Thymus (tissue), 14 donors: Measurements from ENCODE around the gene GLYR1. TPM values are rescaled to one million over a fixed set of nuclear protein-coding genes. Genes with fewer than 3 reads are reported as not detected.
"Not testable (repeated sequence)": the region's sequence is repeated elsewhere in the genome, so short reads cannot be mapped to it uniquely, and the experiment has no call there.

Experiments
- DNase-seq, 9 donors: peaks; one replicate each; pipeline ENCODE4 v3.0.0-alpha.2; 2013; ENCODE audit warnings: low spot score in 9 of 9, low read depth in 6 of 9, missing footprints in 1 of 9
- H3K27ac ChIP-seq, 2 donors: one replicate each; pipeline ENCODE4 v1.5.1; 2013; ENCODE audit warnings: control low read depth in 1 of 2, low read depth in 1 of 2, low read length in 1 of 2, mild to moderate bottlenecking in 1 of 2, moderate library complexity in 1 of 2
- H3K27me3 ChIP-seq, 2 donors: one replicate each; pipeline ENCODE4 v1.5.1; 2013; ENCODE audit warnings: low read length in 1 of 2; ENCODE audit not compliant: control insufficient read depth in 2 of 2, insufficient read depth in 1 of 2
- H3K36me3 ChIP-seq, 2 donors: one replicate each; pipeline ENCODE4 v1.5.1; 2013; ENCODE audit warnings: low read length in 1 of 2, mild to moderate bottlenecking in 1 of 2, moderate library complexity in 1 of 2; ENCODE audit not compliant: control insufficient read depth in 2 of 2, insufficient read depth in 2 of 2
- H3K4me1 ChIP-seq, 2 donors: one replicate each; pipeline ENCODE4 v1.5.1; 2013; ENCODE audit warnings: low read length in 2 of 2; ENCODE audit not compliant: control insufficient read depth in 2 of 2, insufficient read depth in 2 of 2
- H3K4me3 ChIP-seq, 2 donors: one replicate each; pipeline ENCODE4 v1.5.1; 2013; ENCODE audit warnings: low read length in 2 of 2, control low read depth in 1 of 2, mild to moderate bottlenecking in 1 of 2
- H3K9me3 ChIP-seq, 2 donors: one replicate each; pipeline ENCODE4 v1.5.1; 2013; ENCODE audit warnings: low read length in 1 of 2, mild to moderate bottlenecking in 1 of 2; ENCODE audit not compliant: control insufficient read depth in 2 of 2, insufficient read depth in 1 of 2
- WGBS: extraction: QIAGEN DNeasy Blood & Tissue Kit; methylation state at CpG from one replicate; pipeline ENCODE4 v1.1.7; 2013; 5-methylcytosine and 5-hydroxymethylcytosine counted together
- long read RNA-seq, 10 donors: transcript quantifications; one replicate each; lab custom pipeline, GENCODE V29; 2026
- polyA plus RNA-seq: library from polyadenylated mRNA; stranded (reverse); fragments of 200-250 nt; gene quantifications from one replicate; pipeline ENCODE4 v1.2.3, GENCODE V29; 2013
- total RNA-seq: library from RNA; stranded (reverse); fragments of 120-200 nt; gene quantifications from one replicate; pipeline ENCODE4 v1.2.4, GENCODE V29; 2013
- donor health status: healthy.

The GLYR1 gene
- 36.4 TPM for total RNA-seq
- polyA plus RNA-seq: 59.1 TPM
- long read RNA-seq, donor 1, partial matches to known transcripts: 0 of 1 reads
- long read RNA-seq, donor 1, other reads (novel, unspliced or antisense): 0 of 1 reads
- long read RNA-seq, donor 2: 0 reads
- long read RNA-seq, donor 3, transcript GLYR1-201 (16 exons, 3,772 nt): major isoform, 7 of 56 reads
- long read RNA-seq, donor 3, partial matches to known transcripts: 42 of 56 reads
- long read RNA-seq, donor 3, other reads (novel, unspliced or antisense): 0 of 56 reads
- long read RNA-seq, donor 4, partial matches to known transcripts: 36 of 46 reads
- long read RNA-seq, donor 4, other reads (novel, unspliced or antisense): 8 of 46 reads
- long read RNA-seq, donor 5, transcript GLYR1-201 (16 exons, 3,772 nt): major isoform, 8 of 24 reads
- long read RNA-seq, donor 5, partial matches to known transcripts: 12 of 24 reads
- long read RNA-seq, donor 5, other reads (novel, unspliced or antisense): 0 of 24 reads
- long read RNA-seq, donor 6, transcript GLYR1-201 (16 exons, 3,772 nt): major isoform, 9 of 11 reads
- long read RNA-seq, donor 6, partial matches to known transcripts: 0 of 11 reads
- long read RNA-seq, donor 6, other reads (novel, unspliced or antisense): 0 of 11 reads
- long read RNA-seq, donor 7, partial matches to known transcripts: 10 of 16 reads
- long read RNA-seq, donor 7, other reads (novel, unspliced or antisense): 0 of 16 reads
- long read RNA-seq, donor 8, partial matches to known transcripts: 0 of 4 reads
- long read RNA-seq, donor 8, other reads (novel, unspliced or antisense): 0 of 4 reads
- long read RNA-seq, donor 9, transcript GLYR1-201 (16 exons, 3,772 nt): major isoform, 6 of 41 reads
- long read RNA-seq, donor 9, partial matches to known transcripts: 33 of 41 reads
- long read RNA-seq, donor 9, other reads (novel, unspliced or antisense): 0 of 41 reads
- long read RNA-seq, donor 10, partial matches to known transcripts: 18 of 28 reads
- long read RNA-seq, donor 10, other reads (novel, unspliced or antisense): 0 of 28 reads

DNA sequence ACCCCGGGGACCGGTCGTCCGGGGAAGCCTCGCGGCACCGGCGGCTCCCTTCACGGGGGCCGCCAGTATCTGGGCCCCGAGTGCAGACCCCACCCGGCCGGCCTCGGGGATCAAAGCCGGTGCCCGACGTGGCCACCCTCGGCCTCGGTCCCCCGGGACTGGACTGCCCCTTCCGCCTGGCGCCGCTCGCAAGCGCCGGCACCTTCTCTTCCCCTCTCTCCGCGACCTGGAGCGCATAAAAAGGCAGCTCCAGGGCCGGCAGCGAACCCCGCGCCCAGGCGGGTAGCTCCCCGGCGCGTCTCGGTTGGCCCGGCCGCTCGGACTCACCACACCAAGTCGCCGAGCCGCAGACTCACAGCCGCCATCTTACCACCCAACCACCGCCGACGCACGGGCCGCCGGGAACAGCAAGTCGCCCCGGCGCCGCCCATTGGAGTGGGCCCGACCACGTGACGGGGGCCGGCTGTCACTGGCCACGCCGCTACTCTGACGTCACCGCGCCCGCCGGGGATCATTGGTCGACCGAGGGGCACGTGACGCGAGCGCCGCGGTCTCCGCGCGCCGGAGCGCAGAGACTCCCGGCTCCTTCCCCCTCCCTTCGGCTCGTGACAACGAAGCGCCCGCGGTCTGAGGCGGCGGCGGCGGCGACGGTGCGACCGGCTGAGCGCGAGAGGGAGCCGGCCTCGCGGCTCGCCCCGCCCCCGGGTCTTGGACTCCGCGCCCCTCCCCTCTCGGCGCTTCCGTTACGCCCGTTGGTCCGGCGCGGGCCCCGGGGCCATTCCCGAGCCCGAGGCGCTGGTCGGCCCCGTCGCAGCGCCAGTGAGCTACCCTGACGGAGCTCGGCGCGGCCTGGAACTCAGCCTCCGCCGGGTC lies at the start of gene GLYR1, which contains the start of gene UBN1:
GLYR1 (minus strand) TSS at position 388 of the 873 bp plus-strand sequence; CDS start at position 365, 23 bp downstream.
UBN1 (plus strand) TSS at position 581 of the 873 bp plus-strand sequence. CDS start 5,437 bp downstream, outside the sequence.
- under 1% methylated on average over 126 of the region's 126 CpGs for WGBS
- peak within 1 kb of the TSS; percentile 76 to 95 for H3K27ac ChIP-seq
- H3K4me3 ChIP-seq: peak within 1 kb of the TSS; percentile 89 to 98
- peaks cover 20 to 30% of the 10 kb centered on the region in 2 donors for H3K36me3 ChIP-seq
- H3K27me3 ChIP-seq: no peaks in the 10 kb centered on the region
- peak; percentile 79 to 98 (median 96) for DNase-seq
- no peaks in the 10 kb centered on the region for H3K9me3 ChIP-seq
- peaks cover 20 to 24% of the 10 kb centered on the region in 2 donors for H3K4me1 ChIP-seq

DNA sequence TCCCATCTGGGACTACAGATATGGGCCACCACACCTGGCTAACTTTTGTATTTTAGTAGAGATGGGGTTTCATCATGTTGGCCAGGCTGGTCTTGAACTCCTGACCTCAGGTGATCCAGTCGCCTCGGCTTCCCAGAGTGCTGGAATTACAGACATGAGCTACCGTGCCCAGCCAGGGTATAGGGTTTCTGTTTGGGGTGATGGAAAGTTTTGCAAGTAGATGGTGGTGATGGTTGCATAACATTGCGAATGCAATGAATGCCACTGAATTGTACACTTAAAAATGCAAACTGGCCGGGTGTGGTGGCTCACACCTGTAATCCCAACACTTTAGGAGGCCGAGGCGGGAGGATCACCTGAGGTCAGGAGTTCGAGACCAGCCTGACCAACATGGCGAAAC lies 49.7 kb upstream of the GLYR1 start:
- not testable (repeated sequence) for H3K36me3 ChIP-seq, H3K4me1 ChIP-seq, DNase-seq, H3K27ac ChIP-seq, H3K27me3 ChIP-seq, H3K4me3 ChIP-seq, H3K9me3 ChIP-seq
- 96% methylated on average over 9 of the region's 9 CpGs for WGBS

GRCh38 chr16:4895366-4895765 lies 48.3 kb upstream of the GLYR1 start:
- Histone ChIP-seq H3K27me3 (no peaks in the 10 kb centered on the region), H3K4me3 (no peak overlapping the region), H3K9me3 (peaks cover 0 to 1% of the 10 kb centered on the region in 2 donors), H3K4me1 (no peaks in the 10 kb centered on the region), H3K36me3 (peaks cover 0 to 2% of the 10 kb centered on the region in 2 donors), H3K27ac (no peak overlapping the region)
- 95% methylated on average over 13 of the region's 13 CpGs for WGBS
- DNase-seq: no peak

- H3K9me3 ChIP-seq: peaks cover 0 to 1% of the 10 kb centered on the region in 2 donors
- H3K36me3 ChIP-seq: peaks cover 2 to 5% of the 10 kb centered on the region in 2 donors
- H3K27me3 ChIP-seq: no peaks in the 10 kb centered on the region
- no peak overlapping the region for H3K27ac ChIP-seq
- DNase-seq: no peak
- 97% methylated on average over 22 of the region's 22 CpGs for WGBS
- H3K4me1 ChIP-seq: no peaks in the 10 kb centered on the region
- H3K4me3 ChIP-seq: no peak overlapping the region
Observed at GRCh38 chr16:4894276-4895150, 47.4 kb upstream of the GLYR1 start.

- WGBS: 98% methylated on average over 26 of the region's 26 CpGs
- Histone ChIP-seq H3K4me1 (no peaks in the 10 kb centered on the region), H3K27me3 (no peaks in the 10 kb centered on the region), H3K36me3 (peaks cover 3 to 5% of the 10 kb centered on the region in 2 donors), H3K9me3 (no peaks in the 10 kb centered on the region), H3K27ac (no peak overlapping the region), H3K4me3 (no peak overlapping the region)
- DNase-seq: no peak
Observed at GRCh38 chr16:4893103-4893862, 46.2 kb upstream of the GLYR1 start.

DNA sequence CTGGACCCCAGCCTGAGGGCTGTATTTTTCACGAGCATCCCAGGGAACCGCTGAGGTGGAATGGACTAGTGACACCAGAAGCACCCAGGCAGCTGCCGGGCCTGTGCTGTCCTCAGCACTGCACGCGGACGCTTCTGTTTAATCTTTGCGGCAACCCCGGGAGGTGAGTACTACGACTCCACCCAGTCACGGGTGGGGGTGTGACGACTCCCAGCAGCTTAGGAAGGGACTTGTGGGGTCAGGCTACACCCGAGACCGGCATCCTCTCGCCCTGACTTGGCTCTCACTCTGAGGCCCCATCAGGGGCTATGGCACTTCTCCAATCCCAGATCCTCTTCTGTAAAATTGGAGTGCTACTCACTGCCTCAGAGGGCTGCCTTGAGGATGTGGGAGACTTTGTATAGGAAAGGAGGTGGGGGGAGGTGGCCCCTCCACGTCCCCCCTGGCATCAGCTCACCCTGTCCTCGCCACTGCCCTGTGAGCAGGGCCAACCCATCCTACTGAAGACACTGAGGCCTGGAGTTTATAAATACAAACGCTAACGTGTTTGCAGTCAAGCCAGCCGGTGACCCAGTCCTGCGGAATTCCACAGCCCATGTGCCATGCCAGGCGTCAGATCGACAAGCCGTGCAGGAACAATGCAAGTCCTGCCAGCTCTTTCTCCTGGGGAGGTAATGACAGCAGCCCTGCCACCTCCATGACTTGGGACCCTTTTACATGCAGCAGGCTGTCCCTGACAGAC lies 45.4 kb upstream of the GLYR1 start:
- 69% methylated on average over 23 of the region's 23 CpGs for WGBS
- no peaks in the 10 kb centered on the region for H3K4me1 ChIP-seq
- H3K27ac ChIP-seq: no peak overlapping the region
- H3K36me3 ChIP-seq: peaks cover 3 to 5% of the 10 kb centered on the region in 2 donors
- DNase-seq: no peak
- no peaks in the 10 kb centered on the region for H3K27me3 ChIP-seq
- H3K9me3 ChIP-seq: no peaks in the 10 kb centered on the region
- no peak overlapping the region for H3K4me3 ChIP-seq

- no peak overlapping the region for H3K4me3 ChIP-seq
- 88% methylated on average over 12 of the region's 12 CpGs for WGBS
Observed at GRCh38 chr16:4891886-4892216, 44.8 kb upstream of the GLYR1 start.

More at GRCh38 chr16:4891886-4892216, 44.8 kb upstream of the GLYR1 start:
- H3K27ac ChIP-seq: no peak overlapping the region
- H3K9me3 ChIP-seq: no peaks in the 10 kb centered on the region
- H3K27me3 ChIP-seq: no peaks in the 10 kb centered on the region
- no peak for DNase-seq
- H3K4me1 ChIP-seq: no peaks in the 10 kb centered on the region
- H3K36me3 ChIP-seq: peaks cover 3 to 8% of the 10 kb centered on the region in 2 donors
